K562 (cell line): ENCODE results near the gene COL4A6.

Experiments used
- ETS1 ChIP-seq: conservative IDR thresholded peaks from 2 replicates; pipeline ENCODE4 v1.6.1; 2011; ENCODE audit warnings: low read depth, mild to moderate bottlenecking, low read length; ENCODE audit not compliant: control insufficient read depth
- TGIF2 ChIP-seq: sonication (generic); formaldehyde crosslinking; IDR thresholded peaks from 2 replicates; pipeline ENCODE4 v1.8.1; 2022; ENCODE audit warnings: mild to moderate bottlenecking, missing genetic modification reagents, moderate library complexity
- ZBTB8A ChIP-seq: fragments of 450-650 bp; IDR thresholded peaks from 2 replicates; pipeline ENCODE4 v1.6.1; 2018; ENCODE audit warnings: mild to moderate bottlenecking, moderate library complexity; ENCODE audit not compliant: partially characterized antibody
- ZNF408 ChIP-seq: fragments of 250-450 bp; sonication (Bioruptor Pico); IDR thresholded peaks from 2 replicates; pipeline ENCODE4 v1.4.0; 2020; ENCODE audit warnings: low read depth, mild to moderate bottlenecking, moderate library complexity

GRCh38 chrX:108426262-108426661 lies 12.0 kb downstream of the COL4A6 start:
- no peak for TF ChIP-seq ZNF408
- TF ChIP-seq TGIF2 = no peak
- no peak for TF ChIP-seq ZBTB8A
- no peak for TF ChIP-seq ETS1
